Liver (tissue), 9 donors: ENCODE data around the gene MAP2K4. TPM values are rescaled to one million over a fixed set of nuclear protein-coding genes. Genes with fewer than 3 reads are reported as not detected.

Experiments used
- DNase-seq: peaks from one replicate; pipeline ENCODE4 v3.0.0-alpha.2; 2017; ENCODE audit warnings: low spot score
- H3K27ac ChIP-seq, 2 donors: one replicate each; pipeline ENCODE4 v1.7.0; 2013; ENCODE audit warnings: inconsistent platforms in 2 of 2, low read length in 2 of 2, control low read depth in 1 of 2, low read depth in 1 of 2, mild to moderate bottlenecking in 1 of 2
- H3K27me3 ChIP-seq, 4 donors: one replicate each; pipeline versions ENCODE4 v1.6.1 to v1.7.0; 2013; ENCODE audit warnings: low read length in 3 of 4, inconsistent platforms in 1 of 4, mild to moderate bottlenecking in 1 of 4, moderate library complexity in 1 of 4; ENCODE audit not compliant: control insufficient read depth in 4 of 4, insufficient read depth in 4 of 4
- H3K36me3 ChIP-seq, 4 donors: one replicate each; pipeline versions ENCODE4 v1.6.1 to v1.7.0; 2013; ENCODE audit warnings: low read length in 3 of 4, mild to moderate bottlenecking in 3 of 4, low read depth in 1 of 4, moderate library complexity in 1 of 4; ENCODE audit not compliant: control insufficient read depth in 4 of 4, insufficient read depth in 3 of 4
- H3K4me1 ChIP-seq, 4 donors: one replicate each; pipeline versions ENCODE4 v1.6.1 to v1.7.0; 2013; ENCODE audit warnings: low read length in 3 of 4, mild to moderate bottlenecking in 3 of 4, moderate library complexity in 1 of 4; ENCODE audit not compliant: control insufficient read depth in 4 of 4, insufficient read depth in 4 of 4
- H3K4me3 ChIP-seq, 3 donors: one replicate each; pipeline versions ENCODE4 v1.6.1 to v1.7.0; 2013; ENCODE audit warnings: low read length in 3 of 3, control low read depth in 1 of 3, low read depth in 1 of 3, mild to moderate bottlenecking in 1 of 3
- H3K9ac ChIP-seq, 2 donors: one replicate each; pipeline ENCODE4 v1.7.0; 2013; ENCODE audit warnings: low read length in 2 of 2, mild to moderate bottlenecking in 2 of 2, moderate library complexity in 2 of 2, control low read depth in 1 of 2, low read depth in 1 of 2
- H3K9me3 ChIP-seq, 4 donors: one replicate each; pipeline versions ENCODE4 v1.6.1 to v1.7.0; 2013; ENCODE audit warnings: low read length in 3 of 4; ENCODE audit not compliant: control insufficient read depth in 4 of 4
- EGR1 ChIP-seq, 2 donors: IDR thresholded peaks; 2 replicates each; pipeline ENCODE4 v1.6.1; 2016 to 2018; ENCODE audit warnings: antibody characterized with exemption in 2 of 2, low read depth in 2 of 2
- FOXA2 ChIP-seq: IDR thresholded peaks from 2 replicates; pipeline ENCODE4 v1.6.1; 2016; ENCODE audit warnings: antibody characterized with exemption
- HNF4A ChIP-seq, 2 donors: conservative IDR thresholded peaks; 2 replicates each; pipeline ENCODE4 v1.6.1; 2016; ENCODE audit warnings: antibody characterized with exemption in 2 of 2, mild to moderate bottlenecking in 2 of 2
- HNF4G ChIP-seq: IDR thresholded peaks from 2 replicates; pipeline ENCODE4 v1.6.1; 2016; ENCODE audit warnings: antibody characterized with exemption
- NR2F2 ChIP-seq: IDR thresholded peaks from 2 replicates; pipeline ENCODE4 v1.6.1; 2016; ENCODE audit warnings: antibody characterized with exemption
- RAD21 ChIP-seq, 2 donors: IDR thresholded peaks; 2 replicates each; pipeline ENCODE4 v1.6.1; 2016; ENCODE audit warnings: antibody characterized with exemption in 2 of 2, mild to moderate bottlenecking in 2 of 2
- RXRA ChIP-seq, 2 donors: IDR thresholded peaks; 2 replicates each; pipeline ENCODE4 v1.6.1; 2017 to 2018; ENCODE audit warnings: antibody characterized with exemption in 2 of 2, mild to moderate bottlenecking in 1 of 2
- SP1 ChIP-seq: IDR thresholded peaks from 2 replicates; pipeline ENCODE4 v1.6.1; 2018; ENCODE audit warnings: antibody characterized with exemption, mild to moderate bottlenecking
- TAF1 ChIP-seq: conservative IDR thresholded peaks from 2 replicates; pipeline ENCODE4 v1.6.1; 2016; ENCODE audit warnings: antibody characterized with exemption, mild to moderate bottlenecking
- YY1 ChIP-seq: IDR thresholded peaks from 2 replicates; pipeline ENCODE4 v1.6.1; 2016; ENCODE audit warnings: antibody characterized with exemption, mild to moderate bottlenecking
- WGBS: extraction: QIAGEN DNeasy Blood & Tissue Kit; methylation state at CpG from one replicate; pipeline ENCODE4 v1.1.7; 2013; 5-methylcytosine and 5-hydroxymethylcytosine counted together
- polyA plus RNA-seq, 2 donors: library from polyadenylated mRNA; stranded (reverse) in 1 of 2; unstranded in 1 of 2; fragments of 200-250 nt in 1 of 2; fragments of >200 nt in 1 of 2; fragmentation: Nextera tagmentation in 1 of 2; extraction: Ambion mirVana in 1 of 2; gene quantifications; one replicate each; pipeline versions ENCODE4 v1.2.1 to v1.2.3, GENCODE V29; 2013 to 2015
- total RNA-seq, 2 donors: library from RNA; depleted of rRNA; stranded (reverse); fragments of >200 nt; gene quantifications; one replicate each; pipeline ENCODE4 v1.2.3, GENCODE V29; 2014
- TF ChIP-seq, protein P1 (sequence below): IDR thresholded peaks from 2 replicates; pipeline ENCODE4 v1.6.1; 2016; ENCODE audit warnings: antibody characterized with exemption
- TF ChIP-seq, protein P2 (sequence below): IDR thresholded peaks from 2 replicates; pipeline ENCODE4 v1.6.1; 2016; ENCODE audit warnings: antibody characterized with exemption
- TF ChIP-seq, protein P3 (sequence below): fragments of 150-350 bp; IDR thresholded peaks from 2 replicates; pipeline ENCODE4 v1.5.1; 2017; ENCODE audit warnings: improper control_type of control experiment, low read depth, low read length; ENCODE audit not compliant: missing input control
- TF ChIP-seq, protein P4 (sequence below): IDR thresholded peaks from 2 replicates; pipeline ENCODE4 v1.6.1; 2016; ENCODE audit warnings: antibody characterized with exemption
- TF ChIP-seq, protein P5 (sequence below): IDR thresholded peaks from 2 replicates; pipeline ENCODE4 v1.6.1; 2016; ENCODE audit warnings: antibody characterized with exemption, mild to moderate bottlenecking
- donor health status: healthy.
- donor health status: healthy.
- donor health status: healthy.
- donor health status: healthy.
- donor health status: healthy.

MAP2K4 gene
- total and polyA plus RNA-seq, 4 donors, result 9.2 to 23.8 (median 14.7) TPM

DNA sequence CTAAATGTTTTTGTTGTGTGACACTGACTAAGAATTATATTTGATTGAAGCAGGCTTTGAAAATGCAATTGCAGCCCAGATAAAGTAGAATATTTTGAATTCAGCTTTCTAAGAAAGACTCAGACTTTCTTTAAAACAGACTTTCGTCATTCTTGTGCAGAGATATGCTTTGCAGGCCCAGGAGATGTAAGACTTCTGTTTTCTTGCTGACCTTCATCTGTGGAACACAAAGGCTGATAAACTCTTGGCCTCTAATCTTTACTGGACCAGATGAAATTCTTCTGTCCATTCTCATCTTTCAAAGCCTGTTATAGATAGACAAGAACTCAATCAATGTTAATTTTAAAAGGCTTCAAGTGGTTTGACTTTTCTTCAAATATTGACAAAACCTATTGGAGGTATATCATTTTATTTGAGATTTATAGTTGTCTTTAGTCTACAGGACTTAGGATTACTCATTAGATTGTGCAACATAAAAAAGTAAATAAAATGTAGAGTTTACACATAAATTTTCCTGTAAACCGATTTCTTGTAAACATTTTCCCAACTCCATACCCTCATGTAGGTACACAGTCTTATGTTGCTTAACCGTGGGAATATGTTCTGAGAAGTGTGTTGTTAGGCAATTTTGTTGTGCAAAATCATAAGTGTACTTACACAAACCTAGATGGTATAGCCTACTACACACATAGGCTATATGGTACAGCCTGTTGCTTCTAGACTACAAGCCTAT is 94.2 kb downstream of the MAP2K4 start:
- H3K27ac ChIP-seq, result no peak overlapping the region
- no peaks in the 10 kb centered on the region for H3K9me3 ChIP-seq
- no peaks in the 10 kb centered on the region for H3K27me3 ChIP-seq
- TF ChIP-seq, protein P1, sequence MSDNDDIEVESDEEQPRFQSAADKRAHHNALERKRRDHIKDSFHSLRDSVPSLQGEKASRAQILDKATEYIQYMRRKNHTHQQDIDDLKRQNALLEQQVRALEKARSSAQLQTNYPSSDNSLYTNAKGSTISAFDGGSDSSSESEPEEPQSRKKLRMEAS, result no peak
- TF ChIP-seq NR2F2 (no peak), YY1 (no peak), FOXA2 (no peak), TAF1 (no peak), EGR1 (IDR thresholded peaks at IDR 0.05; ENCODE audit: low read depth in 2 of 2) (no peak), RXRA (IDR thresholded peaks at IDR 0.05) (no peak), RAD21 (IDR thresholded peaks at IDR 0.05) (no peak), HNF4A (conservative IDR thresholded peaks at IDR 0.05) (no peak), SP1 (no peak), HNF4G (no peak)
- TF ChIP-seq, protein P2, sequence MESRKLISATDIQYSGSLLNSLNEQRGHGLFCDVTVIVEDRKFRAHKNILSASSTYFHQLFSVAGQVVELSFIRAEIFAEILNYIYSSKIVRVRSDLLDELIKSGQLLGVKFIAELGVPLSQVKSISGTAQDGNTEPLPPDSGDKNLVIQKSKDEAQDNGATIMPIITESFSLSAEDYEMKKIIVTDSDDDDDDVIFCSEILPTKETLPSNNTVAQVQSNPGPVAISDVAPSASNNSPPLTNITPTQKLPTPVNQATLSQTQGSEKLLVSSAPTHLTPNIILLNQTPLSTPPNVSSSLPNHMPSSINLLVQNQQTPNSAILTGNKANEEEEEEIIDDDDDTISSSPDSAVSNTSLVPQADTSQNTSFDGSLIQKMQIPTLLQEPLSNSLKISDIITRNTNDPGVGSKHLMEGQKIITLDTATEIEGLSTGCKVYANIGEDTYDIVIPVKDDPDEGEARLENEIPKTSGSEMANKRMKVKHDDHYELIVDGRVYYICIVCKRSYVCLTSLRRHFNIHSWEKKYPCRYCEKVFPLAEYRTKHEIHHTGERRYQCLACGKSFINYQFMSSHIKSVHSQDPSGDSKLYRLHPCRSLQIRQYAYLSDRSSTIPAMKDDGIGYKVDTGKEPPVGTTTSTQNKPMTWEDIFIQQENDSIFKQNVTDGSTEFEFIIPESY, result no peak
- TF ChIP-seq, protein P3, sequence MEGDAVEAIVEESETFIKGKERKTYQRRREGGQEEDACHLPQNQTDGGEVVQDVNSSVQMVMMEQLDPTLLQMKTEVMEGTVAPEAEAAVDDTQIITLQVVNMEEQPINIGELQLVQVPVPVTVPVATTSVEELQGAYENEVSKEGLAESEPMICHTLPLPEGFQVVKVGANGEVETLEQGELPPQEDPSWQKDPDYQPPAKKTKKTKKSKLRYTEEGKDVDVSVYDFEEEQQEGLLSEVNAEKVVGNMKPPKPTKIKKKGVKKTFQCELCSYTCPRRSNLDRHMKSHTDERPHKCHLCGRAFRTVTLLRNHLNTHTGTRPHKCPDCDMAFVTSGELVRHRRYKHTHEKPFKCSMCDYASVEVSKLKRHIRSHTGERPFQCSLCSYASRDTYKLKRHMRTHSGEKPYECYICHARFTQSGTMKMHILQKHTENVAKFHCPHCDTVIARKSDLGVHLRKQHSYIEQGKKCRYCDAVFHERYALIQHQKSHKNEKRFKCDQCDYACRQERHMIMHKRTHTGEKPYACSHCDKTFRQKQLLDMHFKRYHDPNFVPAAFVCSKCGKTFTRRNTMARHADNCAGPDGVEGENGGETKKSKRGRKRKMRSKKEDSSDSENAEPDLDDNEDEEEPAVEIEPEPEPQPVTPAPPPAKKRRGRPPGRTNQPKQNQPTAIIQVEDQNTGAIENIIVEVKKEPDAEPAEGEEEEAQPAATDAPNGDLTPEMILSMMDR, result no peak
- TF ChIP-seq, protein P4, sequence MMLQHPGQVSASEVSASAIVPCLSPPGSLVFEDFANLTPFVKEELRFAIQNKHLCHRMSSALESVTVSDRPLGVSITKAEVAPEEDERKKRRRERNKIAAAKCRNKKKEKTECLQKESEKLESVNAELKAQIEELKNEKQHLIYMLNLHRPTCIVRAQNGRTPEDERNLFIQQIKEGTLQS, result no peak
- TF ChIP-seq, protein P5, sequence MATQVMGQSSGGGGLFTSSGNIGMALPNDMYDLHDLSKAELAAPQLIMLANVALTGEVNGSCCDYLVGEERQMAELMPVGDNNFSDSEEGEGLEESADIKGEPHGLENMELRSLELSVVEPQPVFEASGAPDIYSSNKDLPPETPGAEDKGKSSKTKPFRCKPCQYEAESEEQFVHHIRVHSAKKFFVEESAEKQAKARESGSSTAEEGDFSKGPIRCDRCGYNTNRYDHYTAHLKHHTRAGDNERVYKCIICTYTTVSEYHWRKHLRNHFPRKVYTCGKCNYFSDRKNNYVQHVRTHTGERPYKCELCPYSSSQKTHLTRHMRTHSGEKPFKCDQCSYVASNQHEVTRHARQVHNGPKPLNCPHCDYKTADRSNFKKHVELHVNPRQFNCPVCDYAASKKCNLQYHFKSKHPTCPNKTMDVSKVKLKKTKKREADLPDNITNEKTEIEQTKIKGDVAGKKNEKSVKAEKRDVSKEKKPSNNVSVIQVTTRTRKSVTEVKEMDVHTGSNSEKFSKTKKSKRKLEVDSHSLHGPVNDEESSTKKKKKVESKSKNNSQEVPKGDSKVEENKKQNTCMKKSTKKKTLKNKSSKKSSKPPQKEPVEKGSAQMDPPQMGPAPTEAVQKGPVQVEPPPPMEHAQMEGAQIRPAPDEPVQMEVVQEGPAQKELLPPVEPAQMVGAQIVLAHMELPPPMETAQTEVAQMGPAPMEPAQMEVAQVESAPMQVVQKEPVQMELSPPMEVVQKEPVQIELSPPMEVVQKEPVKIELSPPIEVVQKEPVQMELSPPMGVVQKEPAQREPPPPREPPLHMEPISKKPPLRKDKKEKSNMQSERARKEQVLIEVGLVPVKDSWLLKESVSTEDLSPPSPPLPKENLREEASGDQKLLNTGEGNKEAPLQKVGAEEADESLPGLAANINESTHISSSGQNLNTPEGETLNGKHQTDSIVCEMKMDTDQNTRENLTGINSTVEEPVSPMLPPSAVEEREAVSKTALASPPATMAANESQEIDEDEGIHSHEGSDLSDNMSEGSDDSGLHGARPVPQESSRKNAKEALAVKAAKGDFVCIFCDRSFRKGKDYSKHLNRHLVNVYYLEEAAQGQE, result no peak
- H3K9ac ChIP-seq, result no peak overlapping the region
- 76% methylated on average over 3 of the region's 3 CpGs for WGBS
- peaks cover 0 to 37% (median 23%) of the 10 kb centered on the region in 4 donors for H3K36me3 ChIP-seq
- no peaks in the 10 kb centered on the region for H3K4me1 ChIP-seq
- no peak for DNase-seq
- H3K4me3 ChIP-seq, result no peak overlapping the region

DNA sequence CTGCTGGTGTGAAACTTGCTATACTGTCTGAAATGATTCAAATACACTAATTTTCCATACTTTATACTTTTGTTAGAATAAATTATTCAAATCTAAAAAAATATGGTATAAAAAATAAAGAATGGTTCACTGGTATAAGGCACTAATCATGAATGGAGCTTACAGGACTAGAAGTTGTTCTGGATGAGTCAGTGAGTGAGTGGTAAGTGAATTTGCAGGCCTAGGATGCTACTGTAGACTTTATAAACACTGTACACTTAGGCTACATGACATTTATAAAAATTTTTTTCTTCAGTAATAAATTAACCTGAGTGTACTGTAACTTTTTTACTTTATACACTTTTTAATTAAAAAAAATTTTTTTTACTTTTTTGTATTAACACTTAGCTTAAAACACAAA is 95.5 kb downstream of the MAP2K4 start:
- H3K9ac ChIP-seq, result no peak overlapping the region
- no peak overlapping the region for H3K4me3 ChIP-seq
- TF ChIP-seq HNF4A (conservative IDR thresholded peaks at IDR 0.05), result no peak
- TF ChIP-seq RXRA (IDR thresholded peaks at IDR 0.05), result no peak
- TF ChIP-seq, protein P5, result no peak
- H3K9me3 ChIP-seq, result no peaks in the 10 kb centered on the region
- H3K4me1 ChIP-seq, result no peaks in the 10 kb centered on the region
- DNase-seq, result no peak
- peaks cover 0 to 37% (median 22%) of the 10 kb centered on the region in 4 donors for H3K36me3 ChIP-seq
- H3K27ac ChIP-seq, result no peak overlapping the region
- H3K27me3 ChIP-seq, result no peaks in the 10 kb centered on the region
